ENCODE data around the gene CSH2.
"Not testable (repeated sequence)": the region's sequence is repeated elsewhere in the genome, so short reads cannot be mapped to it uniquely, and the experiment has no call there.

The CSH2 gene

DNA sequence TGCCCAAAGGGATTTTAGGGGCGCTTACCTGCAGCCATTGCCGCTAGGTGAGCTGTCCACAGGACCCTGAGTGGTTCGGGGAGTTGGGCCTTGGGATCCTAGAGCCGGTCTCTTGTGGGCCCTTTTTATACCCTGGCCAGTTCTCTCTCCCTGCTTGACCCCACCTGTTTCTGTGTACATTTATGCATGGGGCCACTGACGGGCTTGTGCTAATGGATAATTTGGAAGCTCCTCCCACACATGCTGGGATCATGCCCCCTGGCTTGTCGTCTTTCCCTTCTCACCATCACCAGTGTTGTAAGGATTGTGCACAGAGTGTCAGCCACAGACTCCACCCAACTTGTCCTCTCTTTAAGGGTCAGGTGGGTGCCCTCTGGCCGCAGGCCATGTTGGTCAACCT is at the start of gene CSH2:
Gene CSH2 (minus strand): TSS at position 101 of the 400 bp plus-strand sequence. CDS start 63 bp downstream, at position 38.
- not testable (repeated sequence) for DNase-seq

DNA sequence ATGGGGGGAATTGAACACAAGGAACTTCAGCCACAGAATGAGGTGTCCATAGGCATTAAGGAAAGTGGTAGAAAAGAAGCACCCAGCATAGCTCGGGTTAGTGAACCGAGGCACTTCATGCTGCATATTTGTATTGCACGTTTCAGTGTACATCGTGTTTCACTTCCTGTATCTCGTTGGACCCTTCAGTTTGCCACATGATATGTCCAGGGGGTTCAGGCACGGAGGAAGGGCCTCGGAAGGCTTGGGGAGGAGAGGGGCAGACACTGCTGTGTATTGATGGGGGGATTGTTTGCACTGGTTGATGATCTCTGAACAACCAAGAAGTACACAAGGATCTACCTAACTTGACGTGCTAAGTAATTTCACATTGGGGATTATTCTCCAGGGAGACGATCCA is 48.9 kb upstream of the CSH2 start:
- DNase-seq: not testable (repeated sequence)

DNA sequence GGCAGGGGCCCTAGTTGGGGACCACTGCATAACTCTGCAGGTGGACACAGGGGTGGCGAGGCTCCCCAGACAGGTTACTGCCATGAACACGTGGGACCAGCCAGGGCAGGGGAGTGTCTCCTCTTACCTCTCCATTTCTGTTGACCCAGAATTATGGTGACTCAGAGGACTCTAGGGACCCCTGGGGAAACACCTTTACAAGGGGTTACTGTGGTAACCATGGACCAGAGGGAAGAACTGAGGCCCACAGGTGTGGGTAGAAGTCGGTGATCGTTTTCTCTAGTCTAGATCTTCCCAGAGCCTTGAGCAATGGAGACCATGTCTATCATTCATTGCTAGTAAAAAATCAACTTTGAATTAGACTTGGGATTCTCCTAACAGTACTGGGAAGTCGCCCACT is 47.3 kb upstream of the CSH2 start:
- DNase-seq: not testable (repeated sequence)

DNA sequence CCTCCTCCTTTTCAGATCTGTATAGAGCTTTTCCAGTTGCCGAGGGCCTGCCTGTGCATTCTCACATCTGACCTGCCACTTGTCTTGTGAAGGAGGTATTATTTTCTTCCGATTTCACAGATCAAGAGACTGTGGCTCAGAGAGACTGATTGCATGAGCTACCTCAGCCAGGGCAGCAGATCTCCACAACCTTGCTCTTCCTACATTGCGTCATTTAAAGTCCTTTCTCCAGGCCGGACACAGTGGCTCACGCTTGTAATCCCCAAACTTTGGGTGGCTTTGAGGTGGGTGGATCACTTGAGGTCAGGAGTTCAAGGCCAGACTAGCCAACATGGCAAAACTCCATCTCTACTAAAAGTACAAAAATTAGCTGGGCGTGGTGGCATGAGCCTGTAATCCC is 46.6 kb upstream of the CSH2 start:
- not testable (repeated sequence) for DNase-seq

DNA sequence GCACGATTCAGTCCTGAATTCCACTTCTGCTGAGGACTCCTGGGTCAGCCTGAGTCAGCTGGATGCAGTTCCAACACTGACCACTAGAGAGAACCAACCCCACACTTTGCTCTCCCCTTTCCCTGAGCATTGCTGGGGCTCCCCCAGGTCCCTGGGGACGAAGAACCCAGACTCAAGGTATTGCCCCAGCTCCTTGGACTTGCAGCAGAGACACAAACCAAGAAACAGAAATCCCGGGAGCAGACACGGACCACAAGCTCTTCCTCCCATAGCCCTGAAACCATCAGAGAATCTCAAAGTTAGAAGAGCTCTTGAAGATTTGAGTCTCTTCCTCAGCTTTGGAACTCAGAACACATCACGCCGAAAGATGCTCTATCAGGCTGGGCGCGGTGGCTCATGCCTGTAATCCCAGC is 45.8 kb upstream of the CSH2 start:
- DNase-seq: peak; percentile 85

DNA sequence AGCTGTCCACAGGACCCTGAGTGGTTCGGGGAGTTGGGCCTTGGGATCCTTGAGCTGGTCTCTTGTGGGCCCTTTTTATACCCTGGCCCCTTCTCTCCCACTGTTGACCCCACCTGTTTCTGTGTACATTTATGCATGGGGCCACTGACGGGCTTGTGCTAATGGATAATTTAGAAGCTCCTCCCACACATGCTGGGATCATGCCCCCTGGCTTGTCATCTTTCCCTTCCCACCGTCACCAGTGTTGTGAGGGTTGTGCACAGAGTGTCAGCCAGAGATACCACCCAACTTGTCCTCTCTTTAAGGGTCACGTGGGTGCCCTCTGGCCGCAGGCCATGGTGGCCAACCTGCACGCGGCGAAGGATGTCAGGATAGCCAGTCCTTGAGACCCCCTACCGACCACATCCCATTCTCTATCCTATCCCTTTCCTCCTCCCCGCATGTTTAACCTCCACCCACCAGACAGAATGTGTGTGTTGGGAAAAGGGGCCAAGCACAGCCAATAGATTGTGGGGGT is 45.4 kb upstream of the CSH2 start, which contains the start of gene GH1:
Gene GH1 (minus strand): TSS at position 51 of the 517 bp plus-strand sequence. CDS start 63 bp downstream, outside the sequence.
- not testable (repeated sequence) for DNase-seq

DNA sequence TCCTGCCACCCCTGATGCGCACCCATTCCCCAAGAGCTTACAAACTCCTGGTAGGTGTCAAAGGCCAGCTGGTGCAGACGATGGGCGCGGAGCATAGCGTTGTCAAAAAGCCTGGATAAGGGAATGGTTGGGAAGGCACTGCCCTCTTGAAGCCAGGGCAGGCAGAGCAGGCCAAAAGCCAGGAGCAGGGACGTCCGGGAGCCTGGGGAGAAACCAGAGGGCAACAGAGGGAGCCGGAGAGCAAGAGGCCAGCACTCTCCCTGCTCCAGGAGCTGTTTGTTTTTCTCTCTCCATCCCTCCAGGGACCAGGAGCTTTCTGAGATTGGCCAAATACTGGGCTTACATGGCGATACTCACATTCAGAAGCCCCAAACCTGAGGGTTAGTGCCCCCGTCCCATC is 44.8 kb upstream of the CSH2 start:
- DNase-seq: no peak

DNA sequence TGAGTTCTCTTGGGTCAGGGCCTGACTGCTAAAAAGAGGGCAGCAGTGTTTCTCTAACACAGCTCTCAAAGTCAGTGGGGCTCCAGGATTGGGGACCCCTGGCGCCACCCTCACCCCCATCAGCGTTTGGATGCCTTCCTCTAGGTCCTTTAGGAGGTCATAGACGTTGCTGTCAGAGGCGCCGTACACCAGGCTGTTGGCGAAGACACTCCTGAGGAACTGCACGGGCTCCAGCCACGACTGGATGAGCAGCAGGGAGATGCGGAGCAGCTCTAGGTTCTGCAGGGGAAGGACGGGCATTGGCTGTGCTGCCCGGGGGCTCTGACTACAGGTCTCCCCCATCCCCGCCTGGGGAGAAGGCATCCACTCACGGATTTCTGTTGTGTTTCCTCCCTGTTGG is 44.2 kb upstream of the CSH2 start:
- DNase-seq: no peak

DNA sequence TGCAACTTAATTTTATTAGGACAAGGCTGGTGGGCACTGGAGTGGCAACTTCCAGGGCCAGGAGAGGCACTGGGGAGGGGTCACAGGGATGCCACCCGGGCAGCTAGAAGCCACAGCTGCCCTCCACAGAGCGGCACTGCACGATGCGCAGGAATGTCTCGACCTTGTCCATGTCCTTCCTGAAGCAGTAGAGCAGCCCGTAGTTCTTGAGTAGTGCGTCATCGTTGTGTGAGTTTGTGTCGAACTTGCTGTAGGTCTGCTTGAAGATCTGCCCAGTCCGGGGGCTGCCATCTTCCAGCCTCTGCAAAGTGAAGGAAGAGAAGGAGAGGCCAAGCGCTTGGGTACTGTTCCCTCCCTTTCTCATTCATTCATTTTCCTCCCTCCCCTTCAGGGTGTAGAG is 43.7 kb upstream of the CSH2 start:
- DNase-seq: not testable (repeated sequence)

DNA sequence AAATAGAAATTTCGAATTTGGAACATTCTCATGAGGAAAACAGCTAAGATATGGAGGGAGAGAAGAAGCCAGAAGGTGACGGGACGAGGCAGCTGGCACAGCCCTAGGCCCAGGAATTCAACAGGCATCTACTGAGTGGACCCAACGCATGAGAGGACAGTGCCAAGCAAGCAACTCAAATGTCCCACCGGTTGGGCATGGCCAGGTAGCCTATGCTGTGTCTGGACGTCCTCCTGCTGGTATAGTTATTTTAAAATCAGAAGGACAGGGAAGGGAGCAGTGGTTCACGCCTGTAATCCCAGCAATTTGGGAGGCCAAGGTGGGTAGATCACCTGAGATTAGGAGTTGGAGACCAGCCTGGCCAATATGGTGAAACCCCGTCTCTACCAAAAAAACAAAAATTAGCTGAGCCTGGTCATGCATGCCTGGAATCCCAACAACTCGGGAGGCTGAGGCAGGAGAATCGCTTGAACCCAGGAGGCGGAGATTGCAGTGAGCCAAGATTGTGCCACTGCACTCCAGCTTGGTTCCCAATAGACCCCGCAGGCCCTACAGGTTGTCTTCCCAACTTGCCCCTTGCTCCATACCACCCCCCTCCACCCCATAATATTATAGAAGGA is 43.2 kb upstream of the CSH2 start:
- DNase-seq: no peak

DNA sequence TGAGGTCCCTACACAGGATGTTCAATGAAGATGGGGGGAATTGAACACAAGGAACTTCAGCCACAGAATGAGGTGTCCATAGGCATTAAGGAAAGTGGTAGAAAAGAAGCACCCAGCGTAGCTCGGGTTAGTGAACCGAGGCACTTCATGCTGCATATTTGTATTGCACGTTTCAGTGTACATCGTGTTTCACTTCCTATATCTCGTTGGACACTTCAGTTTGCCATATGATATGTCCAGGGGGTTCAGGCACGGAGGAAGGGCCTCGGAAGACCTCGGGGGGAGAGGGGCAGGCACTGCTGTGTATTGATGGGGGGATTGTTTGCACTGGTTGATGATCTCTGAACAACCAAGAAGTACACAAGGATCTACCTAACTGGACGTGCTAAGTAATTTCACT is 42.3 kb upstream of the CSH2 start:
- not testable (repeated sequence) for DNase-seq

DNA sequence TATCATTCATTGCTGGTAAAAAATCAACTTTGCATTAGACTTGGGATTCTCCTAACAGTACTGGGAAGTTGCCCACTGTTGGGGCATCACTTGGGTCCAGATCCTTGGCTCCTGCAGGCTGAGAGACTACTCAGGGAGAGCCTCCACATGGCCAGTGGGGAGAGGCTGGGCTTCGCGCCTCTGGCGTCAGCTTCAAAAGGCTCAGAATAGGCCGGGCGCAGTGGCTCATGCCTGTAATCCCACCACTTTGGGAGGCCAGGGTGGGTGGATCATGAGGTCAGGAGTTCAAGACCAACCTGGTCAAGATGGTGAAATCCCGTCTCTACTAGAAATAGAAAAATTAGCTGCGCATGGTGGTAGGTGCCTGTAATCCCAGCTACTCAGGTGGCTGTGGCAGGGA is 41.0 kb upstream of the CSH2 start:
- DNase-seq: no peak

DNA sequence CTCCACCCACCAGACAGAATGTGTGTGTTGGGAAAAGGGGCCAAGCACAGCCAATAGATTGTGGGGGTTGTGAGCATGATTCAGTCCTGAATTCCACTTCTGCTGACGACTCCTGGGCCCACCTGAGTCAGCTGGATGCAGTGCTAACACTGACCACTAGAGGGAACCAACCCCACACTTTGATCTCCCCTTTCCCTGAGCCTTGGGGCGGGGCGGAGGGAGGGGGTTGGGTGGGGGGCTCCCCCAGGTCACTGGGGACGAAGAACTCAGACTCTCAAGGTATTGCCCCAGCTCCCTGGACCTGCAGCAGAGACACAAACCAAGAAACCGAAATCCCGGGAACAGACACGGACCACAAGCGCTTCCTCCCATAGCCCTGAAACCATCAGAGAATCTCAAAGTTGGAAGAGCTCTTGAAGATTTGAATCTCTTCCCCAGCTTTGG is 38.2 kb upstream of the CSH2 start:
- DNase-seq: peak; percentile 68

DNA sequence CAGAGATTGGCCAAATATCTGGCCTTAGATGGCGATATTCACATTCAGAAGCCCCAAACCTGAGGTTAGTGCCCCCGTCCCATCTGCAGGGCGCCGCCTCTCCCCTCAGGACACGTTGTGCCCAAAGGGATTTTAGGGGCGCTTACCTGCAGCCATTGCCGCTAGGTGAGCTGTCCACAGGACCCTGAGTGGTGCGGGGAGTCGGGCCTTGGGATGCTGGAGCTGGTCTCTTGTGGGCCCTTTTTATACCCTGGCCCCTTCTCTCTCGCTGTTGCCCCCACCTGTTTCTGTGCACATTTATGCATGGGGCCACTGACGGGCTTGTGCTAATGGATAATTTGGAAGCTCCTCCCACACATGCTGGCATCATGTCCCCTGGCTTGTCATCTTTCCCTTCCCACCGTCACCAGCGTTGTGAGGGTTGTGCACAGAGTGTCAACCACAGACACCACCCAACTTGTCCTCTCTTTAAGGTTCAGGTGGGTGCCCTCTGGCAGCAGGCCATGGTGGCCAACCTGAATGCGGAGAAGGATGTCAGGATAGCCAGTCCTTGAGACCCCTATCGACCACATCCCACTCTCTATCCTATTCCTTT is 37.7 kb upstream of the CSH2 start, which contains the start of gene CSHL1:
Gene CSHL1 (minus strand): TSS at position 218 of the 595 bp plus-strand sequence. CDS start 62 bp downstream, at position 156.
- DNase-seq: no peak

DNA sequence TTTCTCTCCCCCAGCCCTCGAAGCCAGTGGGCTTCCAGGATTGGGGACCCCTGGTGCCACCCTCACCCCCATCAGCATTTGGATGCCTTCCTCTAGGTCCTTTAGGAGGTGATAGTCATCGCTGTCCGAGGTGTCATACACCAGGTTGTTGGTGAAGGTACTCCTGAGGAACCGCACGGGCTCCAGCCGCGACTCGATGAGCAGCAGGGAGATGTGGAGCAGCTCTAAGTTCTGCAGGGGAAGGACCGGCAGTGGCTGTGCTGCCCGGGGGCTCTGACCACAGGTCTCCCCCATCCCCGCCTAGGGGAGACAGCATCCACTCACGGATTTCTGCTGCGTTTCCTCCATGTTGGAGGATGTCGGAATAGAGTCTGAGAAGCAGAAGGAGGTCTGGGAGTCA is 36.6 kb upstream of the CSH2 start:
- DNase-seq: no peak

DNA sequence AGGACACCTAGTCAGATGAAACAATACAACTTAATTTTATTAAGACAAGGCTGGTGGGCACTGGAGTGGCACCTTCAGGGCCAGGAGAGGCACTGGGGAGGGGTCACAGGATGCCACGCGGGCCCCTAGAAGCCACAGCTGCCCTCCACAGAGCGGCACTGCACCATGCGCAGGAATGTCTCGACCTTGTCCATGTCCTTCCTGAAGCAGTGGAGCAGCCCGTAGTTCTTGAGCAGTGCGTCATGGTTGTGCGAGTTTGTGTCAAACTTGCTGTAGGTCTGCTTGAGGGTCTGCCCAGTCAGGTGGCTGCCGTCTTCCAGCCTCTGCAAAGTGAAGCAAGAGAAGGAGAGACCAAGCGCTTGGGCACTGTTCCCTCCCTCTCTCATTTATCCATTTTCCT is 36.1 kb upstream of the CSH2 start:
- not testable (repeated sequence) for DNase-seq

DNA sequence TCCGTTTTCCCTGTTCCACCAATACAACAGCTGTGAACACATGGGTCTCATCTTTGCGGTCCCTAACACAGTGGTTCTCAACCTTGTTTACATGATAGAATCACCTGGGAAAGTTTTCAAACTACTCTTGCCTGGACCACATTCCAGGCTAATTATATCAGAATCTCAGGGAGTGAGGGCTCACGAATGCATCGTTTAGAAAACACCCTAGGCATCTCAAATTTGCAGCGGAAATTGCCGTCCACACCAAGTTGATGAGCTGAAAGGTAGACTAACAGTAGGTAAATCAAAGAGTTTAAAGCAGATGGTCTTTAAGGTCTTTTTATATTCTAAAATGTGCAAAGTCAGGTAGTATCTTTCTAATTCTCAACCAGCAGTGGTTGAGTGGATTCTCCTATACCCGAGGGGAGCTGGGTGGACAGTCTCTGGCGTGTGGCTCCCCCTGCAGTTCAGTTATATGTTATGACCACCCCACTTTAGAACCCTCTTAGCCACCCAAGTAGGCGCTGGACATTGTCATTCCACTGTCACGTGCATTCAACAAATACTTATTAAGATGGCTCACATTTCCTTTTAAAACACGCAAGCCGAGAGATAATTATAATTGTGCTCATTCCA is 33.8 kb upstream of the CSH2 start:
- not testable (repeated sequence) for DNase-seq

DNA sequence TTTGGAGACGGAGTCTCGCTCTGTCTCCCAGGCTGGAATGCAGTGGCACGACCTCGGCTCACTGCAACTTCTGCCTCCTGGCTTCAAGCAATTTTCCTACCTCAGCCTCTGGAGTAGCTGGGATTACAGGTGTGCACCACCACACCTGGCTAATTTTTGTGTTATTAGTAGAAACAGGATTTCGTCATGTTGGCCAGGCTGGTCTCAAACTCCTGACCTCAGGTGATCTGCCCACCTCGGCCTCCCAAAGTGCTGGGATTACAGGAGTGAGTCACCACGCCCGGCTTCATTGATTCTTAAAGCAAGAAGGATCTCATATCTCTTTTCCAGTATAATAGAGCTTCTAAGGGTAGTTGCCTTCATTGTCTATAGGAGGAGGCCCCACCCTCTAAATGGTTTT is 31.3 kb upstream of the CSH2 start:
- not testable (repeated sequence) for DNase-seq

DNA sequence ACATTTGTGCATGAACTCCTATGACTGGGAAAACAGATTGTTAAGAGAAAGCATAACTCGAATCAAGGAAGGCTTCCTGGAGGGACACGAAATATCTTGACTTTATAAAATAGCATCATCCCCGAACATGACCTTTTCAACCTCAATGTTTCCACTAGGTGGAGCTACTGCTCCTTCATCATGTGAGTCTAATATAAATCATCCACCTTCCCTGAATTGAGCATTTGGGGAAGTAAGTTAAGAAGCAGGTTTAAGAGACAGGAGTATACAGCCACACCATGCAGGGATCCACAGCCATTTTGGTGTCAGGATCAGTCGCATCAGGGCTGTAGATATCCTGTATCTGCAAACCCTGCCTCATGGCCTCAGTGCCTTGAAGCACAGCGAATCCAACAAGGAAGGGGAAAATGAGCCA is 30.3 kb upstream of the CSH2 start:
- DNase-seq: peak; percentile 59

DNA sequence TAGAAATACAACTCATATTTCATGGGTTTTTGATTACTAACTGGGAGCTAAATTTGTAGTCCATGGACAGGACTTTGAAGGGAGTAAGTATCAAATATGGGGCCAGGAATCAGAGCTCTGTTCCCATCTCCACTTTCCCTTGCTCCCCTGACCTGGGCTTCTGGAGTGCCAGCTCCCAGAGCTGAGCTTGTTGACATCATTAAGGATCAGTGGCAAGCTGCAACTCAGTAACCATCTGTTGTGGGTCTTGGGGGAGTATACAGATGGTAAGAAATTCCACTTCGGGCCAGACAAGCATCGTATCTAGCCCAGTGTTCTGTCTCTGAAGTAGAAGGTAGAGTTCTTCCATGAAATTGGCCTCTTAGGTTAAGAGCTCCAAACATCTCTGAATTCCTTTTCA is 28.5 kb upstream of the CSH2 start:
- DNase-seq: not testable (repeated sequence)

DNA sequence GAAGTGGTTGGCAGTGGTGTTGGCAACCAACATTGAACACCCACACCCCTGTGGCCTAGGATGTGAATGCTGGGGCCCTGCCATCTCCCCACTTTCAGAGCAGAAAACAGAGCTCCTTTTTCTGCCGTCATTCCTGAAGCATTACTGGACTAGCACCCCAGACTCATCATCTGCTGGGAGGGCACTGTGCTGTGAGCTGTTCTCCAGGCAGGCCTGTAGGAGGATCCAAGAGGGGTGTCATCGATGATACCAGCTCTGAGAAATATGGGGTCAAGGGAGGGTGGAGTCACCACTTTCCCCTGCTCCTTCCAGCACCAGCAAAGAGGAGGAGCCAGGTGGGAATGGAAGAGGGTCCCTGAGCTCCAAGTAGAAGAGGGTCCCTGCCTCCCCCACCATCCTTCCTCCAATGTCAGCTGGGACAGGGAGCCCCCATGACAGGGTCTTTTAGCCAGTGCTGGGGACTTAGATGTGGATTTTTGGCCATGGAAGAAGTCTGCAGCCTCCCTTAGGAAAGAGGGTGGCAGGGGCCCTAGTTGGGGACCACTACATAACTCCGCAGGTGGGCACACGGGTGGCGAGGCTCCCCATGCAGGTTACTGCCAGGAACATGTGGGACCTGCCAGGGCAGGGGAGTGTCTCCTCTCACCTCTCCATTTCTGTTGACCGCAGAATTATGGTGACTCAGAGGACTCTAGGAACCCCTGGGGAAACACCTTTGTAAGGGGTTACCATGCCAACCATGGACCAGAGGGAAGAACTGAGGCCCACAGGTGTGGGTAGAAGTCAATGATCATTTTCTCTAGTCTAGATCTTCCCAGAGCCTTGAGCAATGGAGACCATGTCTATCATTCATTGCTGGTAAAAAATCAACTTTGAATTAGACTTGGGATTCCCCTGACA is 25.7 kb upstream of the CSH2 start:
- peak; percentile 45 for DNase-seq

DNA sequence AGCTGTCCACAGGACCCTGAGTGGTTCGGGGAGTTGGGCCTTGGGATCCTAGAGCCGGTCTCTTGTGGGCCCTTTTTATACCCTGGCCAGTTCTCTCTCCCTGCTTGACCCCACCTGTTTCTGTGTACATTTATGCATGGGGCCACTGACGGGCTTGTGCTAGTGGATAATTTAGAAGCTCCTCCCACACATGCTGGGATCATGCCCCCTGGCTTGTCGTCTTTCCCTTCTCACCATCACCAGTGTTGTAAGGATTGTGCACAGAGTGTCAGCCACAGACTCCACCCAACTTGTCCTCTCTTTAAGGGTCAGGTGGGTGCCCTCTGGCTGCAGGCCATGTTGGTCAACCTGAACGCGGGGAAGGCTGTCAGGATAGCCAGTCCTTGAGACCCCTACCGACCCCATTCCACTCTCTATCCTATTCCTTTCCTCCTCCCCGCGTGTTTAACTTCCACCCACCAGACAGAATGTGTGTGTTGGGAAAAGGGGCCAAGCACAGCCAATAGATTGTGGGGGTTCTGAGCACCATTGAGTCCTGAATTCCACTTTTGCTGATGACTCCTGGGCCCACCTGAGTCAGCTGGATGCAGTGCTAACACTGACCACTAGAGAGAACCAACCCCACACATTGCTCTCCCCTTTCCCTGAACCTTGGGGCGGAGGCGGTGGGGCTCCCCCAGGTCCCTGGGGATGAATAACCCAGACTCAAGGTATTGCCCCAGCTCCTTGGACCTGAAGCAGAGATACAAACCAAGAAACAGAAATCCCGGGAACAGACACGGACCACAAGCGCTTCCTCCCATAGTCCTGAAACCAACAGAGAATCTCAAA is 23.3 kb upstream of the CSH2 start, which contains the start of gene CSH1:
Gene CSH1 (minus strand): TSS at position 51 of the 831 bp plus-strand sequence. CDS start 63 bp downstream, outside the sequence.
- DNase-seq: not testable (repeated sequence)
